ENCODE data around the gene PARP4.

- TF ChIP-seq, protein P1, sequence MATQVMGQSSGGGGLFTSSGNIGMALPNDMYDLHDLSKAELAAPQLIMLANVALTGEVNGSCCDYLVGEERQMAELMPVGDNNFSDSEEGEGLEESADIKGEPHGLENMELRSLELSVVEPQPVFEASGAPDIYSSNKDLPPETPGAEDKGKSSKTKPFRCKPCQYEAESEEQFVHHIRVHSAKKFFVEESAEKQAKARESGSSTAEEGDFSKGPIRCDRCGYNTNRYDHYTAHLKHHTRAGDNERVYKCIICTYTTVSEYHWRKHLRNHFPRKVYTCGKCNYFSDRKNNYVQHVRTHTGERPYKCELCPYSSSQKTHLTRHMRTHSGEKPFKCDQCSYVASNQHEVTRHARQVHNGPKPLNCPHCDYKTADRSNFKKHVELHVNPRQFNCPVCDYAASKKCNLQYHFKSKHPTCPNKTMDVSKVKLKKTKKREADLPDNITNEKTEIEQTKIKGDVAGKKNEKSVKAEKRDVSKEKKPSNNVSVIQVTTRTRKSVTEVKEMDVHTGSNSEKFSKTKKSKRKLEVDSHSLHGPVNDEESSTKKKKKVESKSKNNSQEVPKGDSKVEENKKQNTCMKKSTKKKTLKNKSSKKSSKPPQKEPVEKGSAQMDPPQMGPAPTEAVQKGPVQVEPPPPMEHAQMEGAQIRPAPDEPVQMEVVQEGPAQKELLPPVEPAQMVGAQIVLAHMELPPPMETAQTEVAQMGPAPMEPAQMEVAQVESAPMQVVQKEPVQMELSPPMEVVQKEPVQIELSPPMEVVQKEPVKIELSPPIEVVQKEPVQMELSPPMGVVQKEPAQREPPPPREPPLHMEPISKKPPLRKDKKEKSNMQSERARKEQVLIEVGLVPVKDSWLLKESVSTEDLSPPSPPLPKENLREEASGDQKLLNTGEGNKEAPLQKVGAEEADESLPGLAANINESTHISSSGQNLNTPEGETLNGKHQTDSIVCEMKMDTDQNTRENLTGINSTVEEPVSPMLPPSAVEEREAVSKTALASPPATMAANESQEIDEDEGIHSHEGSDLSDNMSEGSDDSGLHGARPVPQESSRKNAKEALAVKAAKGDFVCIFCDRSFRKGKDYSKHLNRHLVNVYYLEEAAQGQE (tag by site-specific recombination; IDR thresholded peaks at IDR 0.05) = no peak
- TF ChIP-seq ZNF830 (tag by site-specific recombination; IDR thresholded peaks at IDR 0.05; ENCODE audit: low read depth) = no peak
- TF ChIP-seq, protein P2, sequence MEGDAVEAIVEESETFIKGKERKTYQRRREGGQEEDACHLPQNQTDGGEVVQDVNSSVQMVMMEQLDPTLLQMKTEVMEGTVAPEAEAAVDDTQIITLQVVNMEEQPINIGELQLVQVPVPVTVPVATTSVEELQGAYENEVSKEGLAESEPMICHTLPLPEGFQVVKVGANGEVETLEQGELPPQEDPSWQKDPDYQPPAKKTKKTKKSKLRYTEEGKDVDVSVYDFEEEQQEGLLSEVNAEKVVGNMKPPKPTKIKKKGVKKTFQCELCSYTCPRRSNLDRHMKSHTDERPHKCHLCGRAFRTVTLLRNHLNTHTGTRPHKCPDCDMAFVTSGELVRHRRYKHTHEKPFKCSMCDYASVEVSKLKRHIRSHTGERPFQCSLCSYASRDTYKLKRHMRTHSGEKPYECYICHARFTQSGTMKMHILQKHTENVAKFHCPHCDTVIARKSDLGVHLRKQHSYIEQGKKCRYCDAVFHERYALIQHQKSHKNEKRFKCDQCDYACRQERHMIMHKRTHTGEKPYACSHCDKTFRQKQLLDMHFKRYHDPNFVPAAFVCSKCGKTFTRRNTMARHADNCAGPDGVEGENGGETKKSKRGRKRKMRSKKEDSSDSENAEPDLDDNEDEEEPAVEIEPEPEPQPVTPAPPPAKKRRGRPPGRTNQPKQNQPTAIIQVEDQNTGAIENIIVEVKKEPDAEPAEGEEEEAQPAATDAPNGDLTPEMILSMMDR (tag by site-specific recombination; IDR thresholded peaks at IDR 0.05) = no peak
- TF ChIP-seq ZSCAN16 (tag by site-specific recombination; IDR thresholded peaks at IDR 0.05) = no peak
- no peak for TF ChIP-seq ZBTB17 (tag by site-specific recombination; IDR thresholded peaks at IDR 0.05)
- TF ChIP-seq ZNF654 (tag by site-specific recombination; IDR thresholded peaks at IDR 0.05; ENCODE audit: low read depth) = no peak
- TF ChIP-seq WT1 (tag by site-specific recombination; IDR thresholded peaks at IDR 0.05) = no peak
- no peak for TF ChIP-seq ZNF133 (tag by site-specific recombination; IDR thresholded peaks at IDR 0.05)
- TF ChIP-seq ZNF585B (tag by site-specific recombination; IDR thresholded peaks at IDR 0.05) = no peak
- TF ChIP-seq ZNF138 (tag by site-specific recombination; IDR thresholded peaks at IDR 0.05; ENCODE audit: borderline replicate concordance) = no peak
- TF ChIP-seq PRDM10 (tag by site-specific recombination; IDR thresholded peaks at IDR 0.05) = no peak
- TF ChIP-seq ZNF146 (tag by site-specific recombination; IDR thresholded peaks at IDR 0.05) = no peak
Observed at GRCh38 chr13:24458736-24459135, 53.8 kb downstream of the PARP4 start.
